HUES6 (cell line): ENCODE measurements around the gene SCIN.
A peak's percentile ranks its signal among the peaks of the same experiment; 100 is the strongest.
"Not testable (repeated sequence)": the region's sequence is repeated elsewhere in the genome, so short reads cannot be mapped to it uniquely, and the experiment has no call there.

Source experiments
- H3K27ac ChIP-seq: 2 replicates; pipeline ENCODE4 v1.7.0; 2013; ENCODE audit warnings: low read depth, mild to moderate bottlenecking, low read length, inconsistent platforms
- H3K27me3 ChIP-seq: 2 replicates; pipeline ENCODE4 v1.6.1; 2013; ENCODE audit warnings: low read length; ENCODE audit not compliant: control insufficient read depth, insufficient read depth
- H3K36me3 ChIP-seq: 2 replicates; pipeline ENCODE4 v1.6.1; 2013; ENCODE audit warnings: low read length; ENCODE audit not compliant: control insufficient read depth, insufficient read depth
- H3K4me1 ChIP-seq: 2 replicates; pipeline ENCODE4 v1.6.1; 2013; ENCODE audit warnings: low read length; ENCODE audit not compliant: control insufficient read depth, insufficient read depth
- H3K4me3 ChIP-seq: 2 replicates; pipeline ENCODE4 v1.5.1; 2013; ENCODE audit warnings: low read depth, low read length
- H3K9ac ChIP-seq: one replicate; pipeline ENCODE4 v1.6.1; 2013; ENCODE audit warnings: mild to moderate bottlenecking, low read length
- H3K9me3 ChIP-seq: 2 replicates; pipeline ENCODE4 v1.6.1; 2013; ENCODE audit warnings: low read depth, low read length; ENCODE audit not compliant: control insufficient read depth, insufficient read depth

Gene SCIN

DNA sequence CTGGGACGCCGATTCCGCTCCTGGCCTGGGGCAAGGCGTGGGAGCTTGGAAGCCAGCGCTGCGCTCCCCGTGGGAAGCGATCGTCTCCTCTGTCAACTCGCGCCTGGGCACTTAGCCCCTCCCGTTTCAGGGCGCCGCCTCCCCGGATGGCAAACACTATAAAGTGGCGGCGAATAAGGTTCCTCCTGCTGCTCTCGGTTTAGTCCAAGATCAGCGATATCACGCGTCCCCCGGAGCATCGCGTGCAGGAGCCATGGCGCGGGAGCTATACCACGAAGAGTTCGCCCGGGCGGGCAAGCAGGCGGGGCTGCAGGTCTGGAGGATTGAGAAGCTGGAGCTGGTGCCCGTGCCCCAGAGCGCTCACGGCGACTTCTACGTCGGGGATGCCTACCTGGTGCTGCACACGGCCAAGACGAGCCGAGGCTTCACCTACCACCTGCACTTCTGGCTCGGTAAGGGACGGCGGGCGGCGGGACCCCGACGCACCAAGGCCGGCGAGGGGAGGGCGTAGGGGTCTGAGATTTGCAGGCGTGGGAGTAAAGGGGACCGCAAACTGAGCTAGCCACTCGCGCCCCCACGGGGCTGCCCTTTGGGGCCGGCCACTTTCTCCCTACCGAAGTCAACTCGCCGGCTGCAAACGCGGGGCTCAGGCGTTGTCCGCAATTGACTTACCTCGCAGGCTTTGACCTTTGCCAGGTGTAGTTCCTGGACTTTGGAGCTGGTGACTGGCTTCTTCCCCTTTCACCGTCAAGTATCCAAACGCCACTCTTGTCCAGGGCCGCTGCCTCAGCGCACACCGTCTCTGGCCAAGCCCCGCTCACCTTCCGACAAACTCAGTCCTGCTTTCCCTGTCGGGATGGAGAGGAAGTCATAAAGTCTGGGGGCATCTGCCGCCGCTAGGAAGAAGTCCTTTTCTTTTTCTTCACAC is at the start of gene SCIN:
TSS of gene SCIN (plus strand) at position 187 of the 928 bp plus-strand sequence. CDS start at position 254, 67 bp downstream.
- no peak within 1 kb of the TSS for H3K9ac ChIP-seq
- H3K4me1 ChIP-seq: peaks cover 5% of the 10 kb centered on the region; the same call in 1 of the 2 replicates
- H3K36me3 ChIP-seq: no peaks in the 10 kb centered on the region
- H3K9me3 ChIP-seq: no peaks in the 10 kb centered on the region
- H3K27me3 ChIP-seq: peaks cover 58% of the 10 kb centered on the region
- no peak within 1 kb of the TSS for H3K27ac ChIP-seq
- peak within 1 kb of the TSS; percentile 58 for H3K4me3 ChIP-seq

DNA sequence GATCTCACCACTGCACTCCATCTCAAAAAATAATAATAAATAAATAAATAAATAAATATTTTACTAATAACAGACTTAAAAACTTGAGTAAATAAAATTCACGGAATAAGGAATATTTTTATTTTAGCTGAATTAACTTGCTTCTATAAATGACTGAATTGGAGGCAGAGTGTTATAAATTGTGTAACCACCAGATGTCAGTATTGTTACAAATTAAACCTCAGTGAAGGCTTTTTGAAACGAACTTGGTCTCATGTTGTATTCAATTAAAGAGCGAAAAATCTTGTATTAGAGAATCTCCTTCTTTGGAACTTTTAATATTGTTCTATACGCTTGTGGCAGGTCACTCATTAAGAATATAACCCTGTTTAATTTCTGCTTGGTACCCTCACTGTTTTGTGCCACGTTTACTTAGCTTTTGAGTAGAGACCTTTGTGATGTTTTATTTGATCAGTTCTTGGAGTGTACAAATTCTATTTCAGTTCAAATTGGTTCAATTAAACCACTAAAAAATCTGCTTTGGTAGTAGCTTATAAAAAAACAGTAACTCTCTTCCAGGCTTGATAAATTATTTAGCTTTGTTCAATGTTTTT is 45.6 kb upstream of the SCIN start:
- Histone ChIP-seq H3K9ac (no peak overlapping the region), H3K9me3 (no peaks in the 10 kb centered on the region), H3K27ac (no peak overlapping the region), H3K36me3 (no peaks in the 10 kb centered on the region), H3K27me3 (no peaks in the 10 kb centered on the region), H3K4me1 (peaks cover 3% of the 10 kb centered on the region; the same call in 1 of the 2 replicates), H3K4me3 (no peak overlapping the region)

GRCh38 chr7:12526693-12527092 is 43.8 kb upstream of the SCIN start:
- not testable (repeated sequence) for H3K27me3 ChIP-seq, H3K27ac ChIP-seq, H3K36me3 ChIP-seq, H3K9ac ChIP-seq, H3K4me3 ChIP-seq, H3K9me3 ChIP-seq
- H3K4me1 ChIP-seq: peaks cover 15% of the 10 kb centered on the region; the same call in 1 of the 2 replicates

- not testable (repeated sequence) for H3K9me3 ChIP-seq, H3K4me3 ChIP-seq, H3K27me3 ChIP-seq, H3K27ac ChIP-seq, H3K9ac ChIP-seq, H3K36me3 ChIP-seq
- peaks cover 15% of the 10 kb centered on the region; the same call in 1 of the 2 replicates for H3K4me1 ChIP-seq
Observed at GRCh38 chr7:12527670-12528069, 42.9 kb upstream of the SCIN start.

- Histone ChIP-seq H3K4me3 (no peak overlapping the region), H3K4me1 (peaks cover 15% of the 10 kb centered on the region; the same call in 1 of the 2 replicates), H3K9me3 (peaks cover 5% of the 10 kb centered on the region; the same call in 1 of the 2 replicates), H3K27me3 (no peaks in the 10 kb centered on the region), H3K9ac (no peak overlapping the region), H3K36me3 (no peaks in the 10 kb centered on the region), H3K27ac (no peak overlapping the region)
Observed at GRCh38 chr7:12529971-12530710, 40.4 kb upstream of the SCIN start.

DNA sequence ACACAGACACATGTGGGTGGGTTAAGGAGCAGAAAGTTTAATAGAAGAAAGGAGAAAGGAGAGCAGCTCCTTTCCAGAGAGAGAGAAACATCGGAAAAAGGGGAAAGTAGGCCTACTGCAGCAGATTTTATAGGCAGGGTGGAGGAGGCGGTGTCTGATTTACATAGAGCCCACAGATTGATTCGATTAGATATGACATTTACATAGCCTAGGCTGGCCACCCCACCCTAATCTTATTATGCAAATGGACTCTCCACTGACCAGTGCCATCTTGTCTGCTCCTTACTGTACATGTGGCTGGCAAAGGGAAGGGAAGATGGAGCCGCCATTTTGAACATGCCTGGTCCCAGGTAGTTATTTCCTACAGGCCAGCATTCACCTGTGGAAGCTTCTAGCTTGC is 38.7 kb upstream of the SCIN start:
- Histone ChIP-seq H3K27me3 (no peaks in the 10 kb centered on the region), H3K27ac (no peak overlapping the region), H3K36me3 (no peaks in the 10 kb centered on the region), H3K4me1 (peaks cover 15% of the 10 kb centered on the region; the same call in 1 of the 2 replicates), H3K4me3 (no peak overlapping the region), H3K9ac (no peak overlapping the region), H3K9me3 (peaks cover 21% of the 10 kb centered on the region)

GRCh38 chr7:12534046-12534445 is 36.5 kb upstream of the SCIN start:
- Histone ChIP-seq H3K4me3 (no peak overlapping the region), H3K4me1 (peaks cover 15% of the 10 kb centered on the region; the same call in 1 of the 2 replicates), H3K27me3 (no peaks in the 10 kb centered on the region), H3K36me3 (no peaks in the 10 kb centered on the region), H3K9ac (no peak overlapping the region), H3K9me3 (peaks cover 29% of the 10 kb centered on the region), H3K27ac (no peak overlapping the region)

DNA sequence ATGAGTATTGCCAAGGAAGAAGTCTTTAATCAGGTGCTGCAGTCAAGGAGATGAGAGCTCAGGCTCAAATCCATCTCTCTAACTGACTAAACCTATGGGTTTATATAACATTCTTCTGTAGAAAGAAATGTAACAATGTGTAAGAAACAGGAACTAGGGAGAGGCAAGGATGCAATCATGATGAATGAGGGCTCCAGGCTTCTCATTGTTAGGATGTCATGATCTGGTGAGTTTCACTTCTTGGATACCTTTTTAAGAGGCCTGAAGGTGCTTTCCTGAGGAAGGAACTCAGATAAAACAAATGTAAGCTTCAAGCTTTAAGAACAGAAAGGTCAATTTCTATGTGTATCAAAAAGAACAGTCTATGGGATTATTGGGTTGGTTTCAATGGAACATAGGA is 30.8 kb upstream of the SCIN start:
- no peaks in the 10 kb centered on the region for H3K27me3 ChIP-seq
- H3K4me3 ChIP-seq: no peak overlapping the region
- H3K36me3 ChIP-seq: no peaks in the 10 kb centered on the region
- H3K9ac ChIP-seq: no peak overlapping the region
- no peaks in the 10 kb centered on the region for H3K4me1 ChIP-seq
- peaks cover 27% of the 10 kb centered on the region for H3K9me3 ChIP-seq
- H3K27ac ChIP-seq: no peak overlapping the region

- Histone ChIP-seq H3K4me3 (no peak overlapping the region), H3K4me1 (no peaks in the 10 kb centered on the region), H3K36me3 (no peaks in the 10 kb centered on the region)
Observed at GRCh38 chr7:12540850-12541249, 29.7 kb upstream of the SCIN start.

GRCh38 chr7:12543586-12543985 is 26.9 kb upstream of the SCIN start:
- no peak overlapping the region for H3K4me3 ChIP-seq
- H3K36me3 ChIP-seq: no peaks in the 10 kb centered on the region
- no peak overlapping the region for H3K27ac ChIP-seq
- no peaks in the 10 kb centered on the region for H3K9me3 ChIP-seq
- no peaks in the 10 kb centered on the region for H3K27me3 ChIP-seq
- H3K4me1 ChIP-seq: no peaks in the 10 kb centered on the region
- H3K9ac ChIP-seq: no peak overlapping the region

More at GRCh38 chr7:12540850-12541249, 29.7 kb upstream of the SCIN start:
- Histone ChIP-seq H3K9ac (no peak overlapping the region), H3K27me3 (no peaks in the 10 kb centered on the region), H3K9me3 (peaks cover 17% of the 10 kb centered on the region), H3K27ac (no peak overlapping the region)
